GM12878 (cell line): ENCODE measurements around the gene PTPN21. TPM values are rescaled to one million over a fixed set of nuclear protein-coding genes. Genes with fewer than 3 reads are reported as not detected.

ENCODE experiments used
- ATAC-seq: fragments of 200-7000 bp; cut with Tn5 transposase; 3 replicates; pipeline ENCODE4 v1.9.1; 2020; ENCODE audit warnings: mild to moderate bottlenecking, moderate library complexity
- BruUV-seq: library from RNA; stranded (reverse); fragments of 400-500 nt; replicated peaks from 2 replicates; lab custom pipeline; 2021; lab: Mats Ljungman, UMichigan
- CTCF ChIA-PET: fragments of 300-600 bp; sonication (Branson Sonifier 250); formaldehyde crosslinking; extraction: SDS; loops from one replicate; lab custom pipeline; 2021; ENCODE audit warnings: inconsistent platforms; lab: Yijun Ruan, JAX
- POLR2A ChIA-PET: fragments of 350-600 bp; formaldehyde crosslinking; extraction: SDS; loops from one replicate; lab custom pipeline; 2021; ENCODE audit warnings: inconsistent platforms; lab: Charles Lee
- RAD21 ChIA-PET: fragments of 300-600 bp; sonication (Branson Sonifier 250); formaldehyde crosslinking; loops from one replicate; lab custom pipeline; 2023; ENCODE audit warnings: antibody characterized with exemption; ENCODE audit not compliant: unreplicated experiment; lab: Charles Lee
- SMC1A ChIA-PET: fragments of 300-600 bp; sonication (Branson Sonifier 250); formaldehyde crosslinking; loops from one replicate; lab custom pipeline; 2023; ENCODE audit not compliant: unreplicated experiment, uncharacterized antibody; lab: Charles Lee
- DNase-seq: peaks from one replicate; pipeline ENCODE4 v3.0.0-alpha.2; 2011; ENCODE audit warnings: low read depth, low spot score
- FAIRE-seq: peaks from 3 replicates; lab custom pipeline; 2011; peaks lifted over from hg19 to GRCh38; lab: Jason Lieb, UNC
- H2AFZ ChIP-seq: 2 replicates; pipeline ENCODE4 v1.6.0; 2011; ENCODE audit warnings: low read depth, low read length, control low read depth; ENCODE audit not compliant: control insufficient read depth
- H3K27ac ChIP-seq: 2 replicates; pipeline ENCODE4 v1.5.1; 2011; ENCODE audit warnings: control low read depth; ENCODE audit not compliant: control insufficient read depth, insufficient read depth
- H3K27me3 ChIP-seq, 2 experiments: replicated peaks in 1 of 2; 2 replicates each; pipeline versions ENCODE4 v1.6.0 to v1.6.1; 2011; ENCODE audit warnings: low read length in 1 of 2; ENCODE audit not compliant: control insufficient read depth in 2 of 2, insufficient read depth in 2 of 2
- H3K36me3 ChIP-seq, 2 experiments: 2 replicates each; pipeline ENCODE4 v1.5.1; 2011; ENCODE audit warnings: low read length in 1 of 2; ENCODE audit not compliant: control insufficient read depth in 2 of 2, insufficient read depth in 2 of 2
- H3K4me1 ChIP-seq: 2 replicates; pipeline ENCODE4 v1.6.1; 2011; ENCODE audit warnings: mild to moderate bottlenecking, low read length, moderate library complexity, mixed read lengths; ENCODE audit not compliant: control insufficient read depth, insufficient read depth
- H3K4me2 ChIP-seq: 2 replicates; pipeline ENCODE4 v1.6.0; 2011; ENCODE audit warnings: control low read depth; ENCODE audit not compliant: control insufficient read depth, insufficient read depth
- H3K4me3 ChIP-seq: fragments of 200-600 bp; sonication (generic); 2 replicates; pipeline ENCODE4 v1.5.1; 2016
- H3K79me2 ChIP-seq: 2 replicates; pipeline ENCODE4 v1.6.0; 2011; ENCODE audit warnings: low read length; ENCODE audit not compliant: control insufficient read depth, insufficient read depth
- H3K9ac ChIP-seq: 2 replicates; pipeline ENCODE4 v1.8.0; 2011; ENCODE audit warnings: low read length, control low read depth, mixed read lengths; ENCODE audit not compliant: control insufficient read depth, insufficient read depth
- H3K9me3 ChIP-seq: replicated peaks from 3 replicates; pipeline ENCODE4 v1.5.1; 2011; ENCODE audit warnings: mild to moderate bottlenecking, low read length; ENCODE audit not compliant: control insufficient read depth, insufficient read depth
- H4K20me1 ChIP-seq: 2 replicates; pipeline ENCODE4 v1.6.0; 2011; ENCODE audit not compliant: control insufficient read depth, insufficient read depth
- BHLHE40 ChIP-seq, 2 experiments: fragments of 450-650 bp in 1 of 2; IDR thresholded peaks; 2 replicates each; pipeline ENCODE4 v1.6.1; 2011 to 2017; ENCODE audit warnings: low read depth in 2 of 2, borderline replicate concordance in 1 of 2, improper control_type of control experiment in 1 of 2, low read length in 1 of 2, mild to moderate bottlenecking in 1 of 2
- CBX5 ChIP-seq: sonication (generic); IDR thresholded peaks from 2 replicates; pipeline ENCODE4 v1.6.1; 2016; ENCODE audit warnings: low read depth, moderate library complexity, mild to moderate bottlenecking, inconsistent platforms
- CHD2 ChIP-seq: IDR thresholded peaks from 2 replicates; pipeline ENCODE4 v1.6.1; 2011; ENCODE audit warnings: low read depth, low read length, improper control_type of control experiment, borderline replicate concordance
- EZH2 ChIP-seq: IDR thresholded peaks from 2 replicates; pipeline ENCODE4 v1.6.1; 2012; ENCODE audit warnings: low read depth, mild to moderate bottlenecking, control low read depth, inconsistent platforms, low read length, borderline replicate concordance; ENCODE audit not compliant: control insufficient read depth
- FOXK2 ChIP-seq: fragments of 450-650 bp; IDR thresholded peaks from 2 replicates; pipeline ENCODE4 v1.6.1; 2017; ENCODE audit warnings: mild to moderate bottlenecking, moderate library complexity
- KAT2A ChIP-seq: conservative IDR thresholded peaks from 2 replicates; pipeline ENCODE4 v1.6.1; 2011; ENCODE audit warnings: low read depth, low read length; ENCODE audit not compliant: control insufficient read depth
- KLF5 ChIP-seq: fragments of 450-650 bp; IDR thresholded peaks from 2 replicates; pipeline ENCODE4 v1.6.1; 2014; ENCODE audit warnings: mild to moderate bottlenecking; ENCODE audit not compliant: partially characterized antibody
- NR2C2 ChIP-seq: IDR thresholded peaks from 2 replicates; pipeline ENCODE4 v1.6.1; 2011; ENCODE audit warnings: borderline replicate concordance, low read depth; ENCODE audit not compliant: control insufficient read depth, insufficient read length
- NRF1 ChIP-seq: conservative IDR thresholded peaks from 2 replicates; pipeline ENCODE4 v1.6.1; 2011; ENCODE audit warnings: mild to moderate bottlenecking, low read depth, low read length, improper control_type of control experiment
- STAT3 ChIP-seq: IDR thresholded peaks from 2 replicates; pipeline ENCODE4 v1.6.1; 2011; ENCODE audit warnings: low read depth, low read length, improper control_type of control experiment
- TARDBP ChIP-seq: IDR thresholded peaks from 2 replicates; pipeline ENCODE4 v1.6.1; 2016; ENCODE audit warnings: borderline replicate concordance
- ZNF24 ChIP-seq: fragments of 450-650 bp; IDR thresholded peaks from 2 replicates; pipeline ENCODE4 v1.6.1; 2017; ENCODE audit warnings: antibody characterized with exemption, mild to moderate bottlenecking
- WGBS: methylation state at CpG from one replicate; pipeline ENCODE4 v1.1.6; 2016; ENCODE audit warnings: low lambda C conversion rate; ENCODE audit not compliant: insufficient replicate concordance, insufficient coverage; ENCODE audit errors: missing lambda C conversion rate; 5-methylcytosine and 5-hydroxymethylcytosine counted together
- in situ Hi-C: fragments of 300-500 bp; cut with MboI; formaldehyde crosslinking; loops from 9 replicates; pipeline ENCODE4 v1.14.3; 2018; ENCODE audit warnings: mixed read lengths
- intact Hi-C: fragments of 100-400 bp; cut with micrococcal nuclease; formaldehyde crosslinking; loops from one replicate; pipeline ENCODE4 v1.14.2; 2022; ENCODE audit not compliant: unreplicated experiment
- polyA plus RNA-seq, 11 experiments: library from polyadenylated mRNA; depleted of rRNA in 4 of 11; unstranded in 6 of 11; stranded (reverse) in 5 of 11; fragments of >200 nt; fragmentation: Nextera tagmentation in 4 of 11; fragmentation: Illumina TruSeq in 1 of 11; extraction: Ambion mirVana in 4 of 11; extraction: Trizol in 1 of 11; gene quantifications; 1 replicate in 1 of 11; 2 replicates in 10 of 11; pipeline versions ENCODE4 v1.2.1 to v1.2.3, GENCODE V29; 2011 to 2016; ENCODE audit warnings: inconsistent platforms in 2 of 11, missing spikeins in 2 of 11, low read depth in 1 of 11
- total RNA-seq, 4 experiments: library from RNA; depleted of rRNA in 3 of 4; stranded (reverse); fragments of >200 nt in 3 of 4; fragmentation: Illumina TruSeq in 1 of 4; extraction: Trizol in 1 of 4; gene quantifications; 2 replicates each; pipeline versions ENCODE4 v1.2.1 to v1.2.3, GENCODE V29; 2013 to 2021

Gene PTPN21
- total and polyA plus RNA-seq, 10 of the 15 experiments (the other 5 are each of a cell fraction or from before 2014, with no cell fraction given) = 0.01 to 0.23 (median 0.04) TPM; not detected in 3

GRCh38 chr14:88556581-88556980 lies 1.8 kb upstream of the PTPN21 start (continued):
- no peak for TF ChIP-seq KLF5
- no peak for TF ChIP-seq NRF1
- no peak for TF ChIP-seq TARDBP
- no peak for TF ChIP-seq BHLHE40 (IDR thresholded peaks at IDR 0.05; ENCODE audit: borderline replicate concordance in 1 of 2, low read depth in 2 of 2, low read length in 1 of 2)
- TF ChIP-seq KAT2A = no peak
- TF ChIP-seq CBX5 = no peak
- TF ChIP-seq ZNF24 = no peak
- no peak for TF ChIP-seq FOXK2
- TF ChIP-seq, all 136 proteins: peak for 0

GRCh38 chr14:88553886-88554456 lies 836 bp downstream of the PTPN21 start:
- Histone ChIP-seq H3K27me3 (peaks cover 6 to 23% of the 10 kb centered on the region in 2 experiments), H3K36me3 (no peaks in the 10 kb centered on the region), H3K4me2 (peak overlapping the region; percentile 68; the same call in 1 of the 2 replicates), H3K4me3 (peak overlapping the region; percentile 67; the same call in 1 of the 2 replicates), H3K79me2 (no peaks in the 10 kb centered on the region), H3K9ac (no peak overlapping the region), H4K20me1 (no peaks in the 10 kb centered on the region), H3K9me3 (no peaks in the 10 kb centered on the region), H2AFZ (no peak overlapping the region), H3K4me1 (no peaks in the 10 kb centered on the region), H3K27ac (no peak overlapping the region)
- TF ChIP-seq STAT3 (no peak), CHD2 (no peak), NR2C2 (no peak), EZH2 (0 out of 2 replicates have a peak, but pooled peaks have one; percentile 87)
- in situ Hi-C loops (no loop called here), intact Hi-C loops (no loop called here)
- ChIA-PET RAD21 (no interaction called here), SMC1A (no interaction called here), POLR2A (no interaction called here), CTCF (interaction anchor here (0.7 kb wide), 1 partner anchor 13 kb away, joined by 3 read pairs; no protein-coding TSS in a partner anchor)
- no peak for FAIRE-seq
- BruUV-seq = no TSS peak
- DNase-seq = no peak
- no peak for ATAC-seq
- WGBS = 27% methylated on average over 19 of the region's 19 CpGs
